Measurements from ENCODE around the gene TRABD2B.

Gene TRABD2B

DNA sequence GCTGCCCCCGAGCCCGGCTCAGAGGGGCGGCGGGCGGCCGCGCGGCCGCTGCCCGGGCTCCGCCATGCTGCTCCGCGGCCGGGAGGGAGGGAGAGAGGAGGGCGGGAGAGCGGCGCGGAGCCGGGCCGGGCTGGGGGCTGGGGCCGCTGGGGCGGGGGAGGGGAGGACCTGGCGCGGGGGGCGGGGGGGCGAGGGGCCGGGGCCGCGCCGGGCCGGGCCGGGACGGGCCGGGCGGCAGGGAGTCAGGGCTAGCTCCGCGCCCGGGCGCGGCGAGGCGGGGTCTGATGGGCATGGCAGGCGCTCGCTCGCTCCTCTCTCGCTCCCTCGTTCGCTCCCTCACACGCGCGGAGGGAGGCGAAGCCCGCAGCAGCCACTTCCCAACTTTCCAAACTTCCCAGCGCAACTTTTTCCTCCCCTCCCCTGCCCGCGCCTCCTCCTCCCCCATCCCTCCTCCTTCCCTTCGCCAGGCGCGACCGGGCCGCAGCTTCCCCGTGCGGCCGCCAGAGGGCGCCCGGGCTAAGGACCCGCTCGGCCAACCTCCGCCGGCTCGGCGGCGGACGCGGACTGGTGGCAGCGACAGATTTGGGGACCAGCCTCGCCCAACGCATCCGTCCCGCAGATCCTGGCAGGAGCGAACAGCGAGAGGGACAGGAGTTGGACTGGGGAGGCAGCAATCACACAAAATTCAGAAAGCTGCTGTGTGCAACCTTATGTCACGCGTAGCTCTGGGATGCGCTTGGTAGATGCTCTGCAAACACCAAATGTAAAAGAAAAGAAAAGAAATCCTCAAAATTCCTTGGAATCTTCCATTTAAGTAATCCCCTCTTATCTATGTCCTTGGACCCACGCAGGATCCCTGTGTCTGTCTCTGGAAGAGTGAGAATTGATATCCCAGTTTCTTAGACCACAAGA is at the start of gene TRABD2B:
Gene TRABD2B, minus strand, starts transcription at position 97 of the 912 bp plus-strand sequence.
- H3K27ac ChIP-seq (ENCODE audit: poor library complexity, severe bottlenecking), result no peak within 1 kb of the TSS
- no peaks in the 10 kb centered on the region for H3K4me1 ChIP-seq (ENCODE audit: insufficient read depth, poor library complexity, severe bottlenecking)
- H3K27me3 ChIP-seq (ENCODE audit: insufficient read depth, poor library complexity, severe bottlenecking), result peaks cover 8% of the 10 kb centered on the region
- ATAC-seq (ENCODE audit: low read depth), result peak; percentile 71
- peak within 1 kb of the TSS; percentile 35 for H3K4me3 ChIP-seq (ENCODE audit: severe bottlenecking)
- TF ChIP-seq, protein P1, sequence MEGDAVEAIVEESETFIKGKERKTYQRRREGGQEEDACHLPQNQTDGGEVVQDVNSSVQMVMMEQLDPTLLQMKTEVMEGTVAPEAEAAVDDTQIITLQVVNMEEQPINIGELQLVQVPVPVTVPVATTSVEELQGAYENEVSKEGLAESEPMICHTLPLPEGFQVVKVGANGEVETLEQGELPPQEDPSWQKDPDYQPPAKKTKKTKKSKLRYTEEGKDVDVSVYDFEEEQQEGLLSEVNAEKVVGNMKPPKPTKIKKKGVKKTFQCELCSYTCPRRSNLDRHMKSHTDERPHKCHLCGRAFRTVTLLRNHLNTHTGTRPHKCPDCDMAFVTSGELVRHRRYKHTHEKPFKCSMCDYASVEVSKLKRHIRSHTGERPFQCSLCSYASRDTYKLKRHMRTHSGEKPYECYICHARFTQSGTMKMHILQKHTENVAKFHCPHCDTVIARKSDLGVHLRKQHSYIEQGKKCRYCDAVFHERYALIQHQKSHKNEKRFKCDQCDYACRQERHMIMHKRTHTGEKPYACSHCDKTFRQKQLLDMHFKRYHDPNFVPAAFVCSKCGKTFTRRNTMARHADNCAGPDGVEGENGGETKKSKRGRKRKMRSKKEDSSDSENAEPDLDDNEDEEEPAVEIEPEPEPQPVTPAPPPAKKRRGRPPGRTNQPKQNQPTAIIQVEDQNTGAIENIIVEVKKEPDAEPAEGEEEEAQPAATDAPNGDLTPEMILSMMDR (IDR thresholded peaks at IDR 0.05; ENCODE audit: poor library complexity, severe bottlenecking), result peak; percentile 96
- no peaks in the 10 kb centered on the region for H3K36me3 ChIP-seq (ENCODE audit: low read depth)
- no peak for DNase-seq (ENCODE audit: low spot score)
- H3K9me3 ChIP-seq (ENCODE audit: severe bottlenecking), result peaks cover 2% of the 10 kb centered on the region

DNA sequence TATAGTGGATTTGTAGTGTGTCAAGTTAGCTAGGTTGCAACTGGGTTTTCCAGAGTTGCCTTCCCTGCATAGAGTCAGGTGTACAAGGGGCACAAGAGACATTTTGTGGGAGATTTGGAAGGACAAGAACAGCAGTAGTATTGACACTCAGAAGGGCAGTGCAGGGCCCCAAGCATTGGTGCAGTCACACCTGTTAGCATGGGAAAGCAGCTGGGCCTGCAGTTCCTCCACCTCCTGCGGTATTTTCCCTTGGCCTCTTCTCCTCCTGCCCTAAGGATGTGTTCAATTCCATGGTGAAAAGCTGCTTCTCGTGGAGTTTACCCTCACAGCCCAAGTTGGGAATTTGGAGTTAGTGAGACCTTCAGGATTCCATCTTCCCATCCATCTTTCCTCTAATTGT is 47.1 kb upstream of the TRABD2B start:
- ATAC-seq (ENCODE audit: low read depth) (no peak), DNase-seq (ENCODE audit: low spot score) (no peak)
- Histone ChIP-seq H3K4me1 (ENCODE audit: insufficient read depth, poor library complexity, severe bottlenecking) (peaks cover 9% of the 10 kb centered on the region), H3K9me3 (ENCODE audit: severe bottlenecking) (no peaks in the 10 kb centered on the region), H3K4me3 (ENCODE audit: severe bottlenecking) (no peak overlapping the region), H3K27me3 (ENCODE audit: insufficient read depth, poor library complexity, severe bottlenecking) (no peaks in the 10 kb centered on the region), H3K36me3 (ENCODE audit: low read depth) (no peaks in the 10 kb centered on the region), H3K27ac (ENCODE audit: poor library complexity, severe bottlenecking) (no peak overlapping the region)
- TF ChIP-seq, protein P1 (IDR thresholded peaks at IDR 0.05; ENCODE audit: poor library complexity, severe bottlenecking), result no peak

DNA sequence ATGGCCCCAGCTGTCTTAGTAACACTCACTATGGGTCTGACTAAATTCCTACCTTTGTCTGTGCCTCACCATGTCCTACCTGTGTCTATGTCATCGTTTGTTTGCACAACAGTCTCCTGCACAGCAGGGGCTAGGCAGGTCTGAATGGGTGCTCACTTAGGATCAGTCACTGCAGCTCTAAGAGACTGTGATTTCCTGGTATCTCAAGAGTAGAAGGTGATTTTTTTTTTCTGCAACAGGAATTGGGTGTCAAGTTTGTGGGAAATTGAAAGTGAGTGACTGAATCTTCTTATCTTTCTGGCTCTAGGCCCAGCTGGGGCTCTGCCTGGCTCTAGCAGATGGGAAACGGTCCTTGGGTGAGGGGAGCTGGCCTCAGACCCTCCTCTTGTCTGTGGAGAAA is 46.4 kb upstream of the TRABD2B start:
- TF ChIP-seq, protein P1 (IDR thresholded peaks at IDR 0.05; ENCODE audit: poor library complexity, severe bottlenecking), result no peak
- Histone ChIP-seq H3K9me3 (ENCODE audit: severe bottlenecking) (no peaks in the 10 kb centered on the region), H3K36me3 (ENCODE audit: low read depth) (no peaks in the 10 kb centered on the region), H3K4me3 (ENCODE audit: severe bottlenecking) (no peak overlapping the region), H3K4me1 (ENCODE audit: insufficient read depth, poor library complexity, severe bottlenecking) (peaks cover 9% of the 10 kb centered on the region), H3K27me3 (ENCODE audit: insufficient read depth, poor library complexity, severe bottlenecking) (no peaks in the 10 kb centered on the region), H3K27ac (ENCODE audit: poor library complexity, severe bottlenecking) (no peak overlapping the region)
- DNase-seq (ENCODE audit: low spot score) (no peak), ATAC-seq (ENCODE audit: low read depth) (peak; percentile 47; the same call in 2 of the 3 replicates)

DNA sequence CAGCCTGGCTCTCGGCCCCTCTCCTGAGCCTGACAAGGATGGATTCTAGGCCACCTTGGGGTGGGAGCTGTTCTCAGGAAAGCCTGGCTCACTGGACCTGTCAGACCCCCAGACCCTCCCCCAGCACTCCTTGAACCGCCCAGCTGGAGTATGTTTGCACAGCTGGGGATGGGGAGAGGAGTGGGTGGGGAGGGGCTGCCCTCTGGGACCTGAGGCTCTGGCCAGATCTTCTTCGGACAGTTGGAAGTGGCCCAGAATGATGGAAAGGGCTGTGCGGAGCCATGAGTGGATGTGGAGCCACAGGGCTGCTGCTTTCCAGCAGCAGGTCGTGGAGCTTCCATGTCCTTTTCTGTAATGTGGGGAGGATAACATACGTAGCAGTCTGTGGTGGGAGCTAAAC is 43.0 kb upstream of the TRABD2B start:
- H3K36me3 ChIP-seq (ENCODE audit: low read depth), result no peaks in the 10 kb centered on the region
- H3K27ac ChIP-seq (ENCODE audit: poor library complexity, severe bottlenecking), result no peak overlapping the region

More for the DNA sequence above, 43.0 kb upstream of the TRABD2B start:
- Histone ChIP-seq H3K27me3 (ENCODE audit: insufficient read depth, poor library complexity, severe bottlenecking) (no peaks in the 10 kb centered on the region), H3K4me1 (ENCODE audit: insufficient read depth, poor library complexity, severe bottlenecking) (no peaks in the 10 kb centered on the region), H3K4me3 (ENCODE audit: severe bottlenecking) (no peak overlapping the region), H3K9me3 (ENCODE audit: severe bottlenecking) (no peaks in the 10 kb centered on the region)
- TF ChIP-seq, protein P1 (IDR thresholded peaks at IDR 0.05; ENCODE audit: poor library complexity, severe bottlenecking), result no peak
- no peak for ATAC-seq (ENCODE audit: low read depth)
- DNase-seq (ENCODE audit: low spot score), result no peak

Data from RWPE2 (cell line).